H9 (cell line): Measurements from ENCODE around the gene RICTOR. TPM values are rescaled to one million over a fixed set of nuclear protein-coding genes. Genes with fewer than 3 reads are reported as not detected.

Experiments used
- DNase-seq: peaks from one replicate; pipeline ENCODE4 v3.0.0-alpha.2; 2017
- H2AFZ ChIP-seq: one replicate; pipeline ENCODE4 v1.6.1; 2013; ENCODE audit warnings: mild to moderate bottlenecking, low read length, control low read depth, moderate library complexity
- H2AK5ac ChIP-seq: 2 replicates; pipeline ENCODE4 v1.6.1; 2013; ENCODE audit warnings: low read length, control low read depth, mixed read lengths; ENCODE audit not compliant: insufficient read length
- H2BK120ac ChIP-seq: one replicate; pipeline ENCODE4 v1.6.1; 2013; ENCODE audit warnings: low read depth, mild to moderate bottlenecking, low read length, control low read depth, inconsistent platforms; ENCODE audit not compliant: poor library complexity, severe bottlenecking
- H2BK12ac ChIP-seq: 2 replicates; pipeline ENCODE4 v1.6.1; 2013; ENCODE audit warnings: low read length, control low read depth, mixed read lengths, low read depth; ENCODE audit not compliant: insufficient read length
- H2BK15ac ChIP-seq: 2 replicates; pipeline ENCODE4 v1.6.1; 2013; ENCODE audit warnings: low read depth, low read length, control low read depth
- H2BK20ac ChIP-seq: one replicate; pipeline ENCODE4 v1.6.1; 2013; ENCODE audit warnings: low read depth, mild to moderate bottlenecking, low read length, control low read depth, inconsistent platforms; ENCODE audit not compliant: poor library complexity, severe bottlenecking
- H2BK5ac ChIP-seq: 2 replicates; pipeline ENCODE4 v1.6.1; 2013; ENCODE audit warnings: low read length, control low read depth, mixed read lengths; ENCODE audit not compliant: insufficient read length
- H3K14ac ChIP-seq: 2 replicates; pipeline ENCODE4 v1.6.1; 2013; ENCODE audit warnings: low read length, control low read depth; ENCODE audit not compliant: insufficient read depth
- H3K18ac ChIP-seq: 2 replicates; pipeline ENCODE4 v1.6.1; 2013; ENCODE audit warnings: low read depth, mild to moderate bottlenecking, mixed read lengths, low read length, control low read depth; ENCODE audit not compliant: insufficient read length
- H3K23ac ChIP-seq: 2 replicates; pipeline ENCODE4 v1.6.1; 2013; ENCODE audit warnings: low read length, control low read depth, mixed read lengths, low read depth; ENCODE audit not compliant: insufficient read length
- H3K23me2 ChIP-seq: 2 replicates; pipeline ENCODE4 v1.6.1; 2013; ENCODE audit warnings: low read depth, mild to moderate bottlenecking, mixed read lengths, low read length, control low read depth; ENCODE audit not compliant: insufficient read length, poor library complexity, severe bottlenecking
- H3K27ac ChIP-seq: 2 replicates; pipeline ENCODE4 v1.5.1; 2013; ENCODE audit warnings: low read length, control low read depth, mixed read lengths, low read depth; ENCODE audit not compliant: insufficient read length
- H3K27me3 ChIP-seq: 2 replicates; pipeline ENCODE4 v1.6.1; 2013; ENCODE audit warnings: low read length, control low read depth, inconsistent platforms; ENCODE audit not compliant: insufficient read depth
- H3K4ac ChIP-seq: 2 replicates; pipeline ENCODE4 v1.6.1; 2013; ENCODE audit warnings: low read depth, mild to moderate bottlenecking, control low read depth, inconsistent platforms, low read length, moderate library complexity
- H3K4me1 ChIP-seq: 2 replicates; pipeline ENCODE4 v1.6.1; 2013; ENCODE audit warnings: low read length, control low read depth, inconsistent platforms; ENCODE audit not compliant: insufficient read depth
- H3K4me2 ChIP-seq: 2 replicates; pipeline ENCODE4 v1.6.1; 2013; ENCODE audit warnings: low read length, control low read depth, mixed read lengths; ENCODE audit not compliant: insufficient read length, insufficient read depth
- H3K56ac ChIP-seq: 2 replicates; pipeline ENCODE4 v1.6.1; 2013; ENCODE audit warnings: low read depth, mild to moderate bottlenecking, mixed read lengths, low read length, control low read depth; ENCODE audit not compliant: insufficient read length
- H3K79me1 ChIP-seq: 2 replicates; pipeline ENCODE4 v1.6.1; 2013; ENCODE audit warnings: low read depth, mild to moderate bottlenecking, moderate library complexity, low read length, control low read depth, inconsistent platforms; ENCODE audit not compliant: insufficient read depth, poor library complexity, severe bottlenecking
- H3K79me2 ChIP-seq: 2 replicates; pipeline ENCODE4 v1.6.1; 2013; ENCODE audit warnings: low read length, control low read depth, inconsistent platforms; ENCODE audit not compliant: insufficient read depth
- H3K9ac ChIP-seq: 2 replicates; pipeline ENCODE4 v1.6.1; 2013; ENCODE audit warnings: low read length, control low read depth, mixed read lengths; ENCODE audit not compliant: insufficient read length; ENCODE audit errors: extremely low read depth
- H3K9me3 ChIP-seq: one replicate; pipeline ENCODE4 v1.6.1; 2013; ENCODE audit warnings: low read depth, low read length, inconsistent platforms; ENCODE audit not compliant: control insufficient read depth
- H3T11ph ChIP-seq: one replicate; pipeline ENCODE4 v1.6.1; 2013; ENCODE audit warnings: mild to moderate bottlenecking, low read length, control low read depth, inconsistent platforms
- H4K20me1 ChIP-seq: one replicate; pipeline ENCODE4 v1.6.1; 2013; ENCODE audit not compliant: control insufficient read depth, insufficient read length, insufficient read depth
- H4K5ac ChIP-seq: 2 replicates; pipeline ENCODE4 v1.6.1; 2013; ENCODE audit warnings: low read depth, mild to moderate bottlenecking, mixed read lengths, low read length, control low read depth; ENCODE audit not compliant: insufficient read length
- H4K8ac ChIP-seq: replicated peaks from 2 replicates; pipeline ENCODE4 v1.6.1; 2013; ENCODE audit warnings: low read length, control low read depth, mixed read lengths, low read depth; ENCODE audit not compliant: insufficient read length
- H4K91ac ChIP-seq: 2 replicates; pipeline ENCODE4 v1.6.1; 2013; ENCODE audit warnings: low read depth, mild to moderate bottlenecking, moderate library complexity, mixed read lengths, low read length, control low read depth; ENCODE audit not compliant: insufficient read length
- H3K27ac Mint-ChIP-seq, 3 experiments: 2 replicates in 2 of 3; 3 replicates in 1 of 3; pipeline ENCODE4 v1.8.0; 2020 to 2021; ENCODE audit warnings: mixed read lengths in 3 of 3, mild to moderate bottlenecking in 1 of 3, moderate library complexity in 1 of 3
- H3K27me3 Mint-ChIP-seq: 2 replicates; pipeline ENCODE4 v1.8.0; 2021; ENCODE audit warnings: low read depth, mild to moderate bottlenecking, moderate library complexity, mixed read lengths
- H3K36me3 Mint-ChIP-seq, 3 experiments: 2 replicates in 2 of 3; 3 replicates in 1 of 3; pipeline ENCODE4 v1.8.0; 2020 to 2021; ENCODE audit warnings: low read depth in 3 of 3, mixed read lengths in 3 of 3; ENCODE audit not compliant: insufficient read depth in 1 of 3
- H3K4me1 Mint-ChIP-seq, 2 experiments: 2 replicates each; pipeline ENCODE4 v1.8.0; 2020; ENCODE audit warnings: mixed read lengths in 2 of 2
- H3K4me3 Mint-ChIP-seq, 2 experiments: 2 replicates in 1 of 2; 3 replicates in 1 of 2; pipeline ENCODE4 v1.8.0; 2020 to 2021; ENCODE audit warnings: mild to moderate bottlenecking in 2 of 2, mixed read lengths in 2 of 2, moderate library complexity in 1 of 2
- H3K9me3 Mint-ChIP-seq, 2 experiments: 2 replicates in 1 of 2; 3 replicates in 1 of 2; pipeline ENCODE4 v1.8.0; 2020; ENCODE audit warnings: mild to moderate bottlenecking in 2 of 2, mixed read lengths in 2 of 2, moderate library complexity in 1 of 2
- whole genome bisulfite sequencing: extraction: QIAGEN DNeasy Blood & Tissue Kit; methylation state at CpG from one replicate; pipeline ENCODE4 v1.1.7; 2013; ENCODE audit warnings: missing lambda C conversion rate, low lambda C conversion rate, mixed read lengths; ENCODE audit not compliant: insufficient read length; ENCODE audit errors: extremely low coverage; 5-methylcytosine and 5-hydroxymethylcytosine counted together
- total RNA-seq: library from RNA; stranded (reverse); gene quantifications from 2 replicates; pipeline ENCODE4 v1.2.1, GENCODE V29; 2021
- TF ChIP-seq, protein P1 (sequence below): fragments of 200-600 bp; sonication (generic); conservative IDR thresholded peaks from 3 replicates; pipeline ENCODE4 v1.8.0; 2021; ENCODE audit warnings: antibody characterized with exemption, mild to moderate bottlenecking

RICTOR gene
- total RNA-seq, 1 experiment from 2014 or later = 20.9 TPM

- Histone ChIP-seq H2AK5ac (no peak overlapping the region), H2BK15ac (no peak overlapping the region), H2BK5ac (no peak overlapping the region), H3K9me3 (no peaks in the 10 kb centered on the region), H3K9ac (no peak overlapping the region), H4K20me1 (no peaks in the 10 kb centered on the region), H4K5ac (no peak overlapping the region), H2BK20ac (no peak overlapping the region), H3K14ac (no peak overlapping the region), H3T11ph (no peak overlapping the region), H3K79me1 (no peaks in the 10 kb centered on the region), H2BK12ac (no peak overlapping the region), H2BK120ac (no peak overlapping the region), H4K8ac (no peak overlapping the region), H2AFZ (no peak overlapping the region), H3K56ac (no peak overlapping the region), H3K4me1 (no peaks in the 10 kb centered on the region), H4K91ac (no peak overlapping the region), H3K27me3 (no peaks in the 10 kb centered on the region), H3K79me2 (no peaks in the 10 kb centered on the region), H3K27ac (no peak overlapping the region), H3K23me2 (no peaks in the 10 kb centered on the region), H3K4me2 (no peak overlapping the region), H3K4ac (no peak overlapping the region), H3K18ac (no peak overlapping the region), H3K23ac (no peak overlapping the region)
- no CpG with 5 or more reads among the region's 3 CpGs for WGBS
- Mint-ChIP-seq H3K36me3 (no peaks in the 10 kb centered on the region), H3K4me1 (no peaks in the 10 kb centered on the region), H3K27ac (no peak overlapping the region), H3K4me3 (no peak overlapping the region), H3K27me3 (no peaks in the 10 kb centered on the region), H3K9me3 (no peaks in the 10 kb centered on the region)
- TF ChIP-seq, protein P1, sequence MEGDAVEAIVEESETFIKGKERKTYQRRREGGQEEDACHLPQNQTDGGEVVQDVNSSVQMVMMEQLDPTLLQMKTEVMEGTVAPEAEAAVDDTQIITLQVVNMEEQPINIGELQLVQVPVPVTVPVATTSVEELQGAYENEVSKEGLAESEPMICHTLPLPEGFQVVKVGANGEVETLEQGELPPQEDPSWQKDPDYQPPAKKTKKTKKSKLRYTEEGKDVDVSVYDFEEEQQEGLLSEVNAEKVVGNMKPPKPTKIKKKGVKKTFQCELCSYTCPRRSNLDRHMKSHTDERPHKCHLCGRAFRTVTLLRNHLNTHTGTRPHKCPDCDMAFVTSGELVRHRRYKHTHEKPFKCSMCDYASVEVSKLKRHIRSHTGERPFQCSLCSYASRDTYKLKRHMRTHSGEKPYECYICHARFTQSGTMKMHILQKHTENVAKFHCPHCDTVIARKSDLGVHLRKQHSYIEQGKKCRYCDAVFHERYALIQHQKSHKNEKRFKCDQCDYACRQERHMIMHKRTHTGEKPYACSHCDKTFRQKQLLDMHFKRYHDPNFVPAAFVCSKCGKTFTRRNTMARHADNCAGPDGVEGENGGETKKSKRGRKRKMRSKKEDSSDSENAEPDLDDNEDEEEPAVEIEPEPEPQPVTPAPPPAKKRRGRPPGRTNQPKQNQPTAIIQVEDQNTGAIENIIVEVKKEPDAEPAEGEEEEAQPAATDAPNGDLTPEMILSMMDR = no peak
- no peak for DNase-seq
Measured at GRCh38 chr5:39108987-39109386, 34.8 kb upstream of the RICTOR start.
